DND-41 (cell line): Measurements from ENCODE around the gene CHMP1A.
A peak's percentile ranks its signal among the peaks of the same experiment; 100 is the strongest.

Experiments
- ATAC-seq: fragments of 200-7000 bp; cut with Tn5 transposase; 3 replicates; pipeline ENCODE4 v1.9.1; 2021; ENCODE audit warnings: low read depth; ENCODE audit not compliant: insufficient read depth
- DNase-seq: peaks from one replicate; pipeline ENCODE4 v3.0.0-alpha.2; 2020
- H2AFZ ChIP-seq: 2 replicates; pipeline ENCODE4 v1.6.0; 2012; ENCODE audit warnings: low read depth, low read length
- H3K27ac ChIP-seq: 2 replicates; pipeline ENCODE4 v1.5.1; 2012; ENCODE audit warnings: low read length, inconsistent platforms
- H3K27me3 ChIP-seq: fragments of 200-600 bp; sonication (generic); 2 replicates; pipeline ENCODE4 v1.6.0; 2012; ENCODE audit warnings: low read length, mild to moderate bottlenecking, inconsistent platforms; ENCODE audit not compliant: insufficient read depth, poor library complexity
- H3K36me3 ChIP-seq: 2 replicates; pipeline ENCODE4 v1.5.1; 2012; ENCODE audit warnings: low read length, inconsistent platforms; ENCODE audit not compliant: insufficient read depth
- H3K4me1 ChIP-seq: 2 replicates; pipeline ENCODE4 v1.5.1; 2012; ENCODE audit warnings: mild to moderate bottlenecking, low read length; ENCODE audit not compliant: insufficient read depth
- H3K4me2 ChIP-seq: 2 replicates; pipeline ENCODE4 v1.6.0; 2012; ENCODE audit warnings: mild to moderate bottlenecking, moderate library complexity, low read length, inconsistent platforms; ENCODE audit not compliant: insufficient read depth
- H3K4me3 ChIP-seq, 2 experiments: fragments of 200-600 bp in 1 of 2; shearing (Covaris generic) in 1 of 2; 2 replicates each; pipeline ENCODE4 v1.5.1; 2012 to 2016; ENCODE audit warnings: inconsistent platforms in 2 of 2, low read length in 2 of 2, mild to moderate bottlenecking in 2 of 2, low read depth in 1 of 2, moderate library complexity in 1 of 2
- H3K79me2 ChIP-seq: 2 replicates; pipeline ENCODE4 v1.6.0; 2012; ENCODE audit warnings: low read length, inconsistent platforms; ENCODE audit not compliant: insufficient read depth
- H3K9ac ChIP-seq: 2 replicates; pipeline ENCODE4 v1.6.0; 2012; ENCODE audit warnings: low read depth, mild to moderate bottlenecking, inconsistent platforms, low read length, moderate library complexity
- H3K9me3 ChIP-seq: 2 replicates; pipeline ENCODE4 v1.5.1; 2012; ENCODE audit warnings: low read length, moderate library complexity, mild to moderate bottlenecking, inconsistent platforms; ENCODE audit not compliant: insufficient read depth, severe bottlenecking
- H4K20me1 ChIP-seq: 2 replicates; pipeline ENCODE4 v1.6.0; 2012; ENCODE audit warnings: low read length; ENCODE audit not compliant: insufficient read depth
- CTCF ChIP-seq: IDR thresholded peaks from 2 replicates; pipeline ENCODE4 v1.5.1; 2012; ENCODE audit warnings: borderline replicate concordance, low read length, moderate library complexity, mild to moderate bottlenecking; ENCODE audit not compliant: poor library complexity, severe bottlenecking; ENCODE audit errors: extremely low read depth
- EZH2 ChIP-seq: IDR thresholded peaks from 3 replicates; pipeline ENCODE4 v1.6.1; 2012; ENCODE audit warnings: borderline replicate concordance, low read depth, mild to moderate bottlenecking, moderate library complexity, low read length, inconsistent platforms; ENCODE audit not compliant: severe bottlenecking

The CHMP1A gene

GRCh38 chr16:89612415-89613166 is 44.9 kb downstream of the CHMP1A start:
- no peak overlapping the region for H3K4me3 ChIP-seq
- no peaks in the 10 kb centered on the region for H3K79me2 ChIP-seq
- ATAC-seq (no peak), DNase-seq (no peak)
- H3K9me3 ChIP-seq = no peaks in the 10 kb centered on the region
- no peaks in the 10 kb centered on the region for H3K36me3 ChIP-seq
- H4K20me1 ChIP-seq = no peaks in the 10 kb centered on the region
- H2AFZ ChIP-seq = no peak overlapping the region
- no peaks in the 10 kb centered on the region for H3K27me3 ChIP-seq
- TF ChIP-seq EZH2 (no peak), CTCF (no peak)
- peaks cover 37% of the 10 kb centered on the region for H3K4me1 ChIP-seq
- no peak overlapping the region for H3K9ac ChIP-seq
- peak overlapping the region; percentile 59 for H3K27ac ChIP-seq
- H3K4me2 ChIP-seq = no peak overlapping the region

- no peak for TF ChIP-seq CTCF
- TF ChIP-seq EZH2 = no peak
- ATAC-seq = no peak
- Histone ChIP-seq H3K4me3 (no peak overlapping the region), H3K27me3 (no peaks in the 10 kb centered on the region), H3K27ac (peak overlapping the region; percentile 40; the same call in 1 of the 2 replicates), H3K36me3 (no peaks in the 10 kb centered on the region), H3K9me3 (no peaks in the 10 kb centered on the region), H3K79me2 (no peaks in the 10 kb centered on the region), H3K9ac (no peak overlapping the region), H3K4me2 (no peak overlapping the region), H4K20me1 (no peaks in the 10 kb centered on the region), H3K4me1 (peaks cover 62% of the 10 kb centered on the region), H2AFZ (no peak overlapping the region)
- no peak for DNase-seq
Measured at GRCh38 chr16:89610108-89610453, 47.4 kb downstream of the CHMP1A start.

GRCh38 chr16:89607937-89608740 is 49.4 kb downstream of the CHMP1A start:
- H4K20me1 ChIP-seq = no peaks in the 10 kb centered on the region
- peak overlapping the region; percentile 94 for H3K27ac ChIP-seq
- H3K27me3 ChIP-seq = no peaks in the 10 kb centered on the region
- H3K4me1 ChIP-seq = peaks cover 63% of the 10 kb centered on the region
- H3K4me2 ChIP-seq = peak overlapping the region; percentile 54
- H3K79me2 ChIP-seq = no peaks in the 10 kb centered on the region
- TF ChIP-seq CTCF (no peak), EZH2 (no peak)
- H3K4me3 ChIP-seq = peak overlapping the region in 1 of 2 experiments; percentile 38; a peak in 1 of 4 replicates
- peak overlapping the region; percentile 66 for H2AFZ ChIP-seq
- no peaks in the 10 kb centered on the region for H3K36me3 ChIP-seq
- no peaks in the 10 kb centered on the region for H3K9me3 ChIP-seq
- ATAC-seq (peak; percentile 61), DNase-seq (peak; percentile 58)
- peak overlapping the region; percentile 65 for H3K9ac ChIP-seq
